ENCODE measurements around the gene CST9L. TPM values are rescaled to one million over a fixed set of nuclear protein-coding genes. Genes with fewer than 3 reads are reported as not detected.

The CST9L gene
- total RNA-seq, 2 experiments from 2014 or later: not detected

DNA sequence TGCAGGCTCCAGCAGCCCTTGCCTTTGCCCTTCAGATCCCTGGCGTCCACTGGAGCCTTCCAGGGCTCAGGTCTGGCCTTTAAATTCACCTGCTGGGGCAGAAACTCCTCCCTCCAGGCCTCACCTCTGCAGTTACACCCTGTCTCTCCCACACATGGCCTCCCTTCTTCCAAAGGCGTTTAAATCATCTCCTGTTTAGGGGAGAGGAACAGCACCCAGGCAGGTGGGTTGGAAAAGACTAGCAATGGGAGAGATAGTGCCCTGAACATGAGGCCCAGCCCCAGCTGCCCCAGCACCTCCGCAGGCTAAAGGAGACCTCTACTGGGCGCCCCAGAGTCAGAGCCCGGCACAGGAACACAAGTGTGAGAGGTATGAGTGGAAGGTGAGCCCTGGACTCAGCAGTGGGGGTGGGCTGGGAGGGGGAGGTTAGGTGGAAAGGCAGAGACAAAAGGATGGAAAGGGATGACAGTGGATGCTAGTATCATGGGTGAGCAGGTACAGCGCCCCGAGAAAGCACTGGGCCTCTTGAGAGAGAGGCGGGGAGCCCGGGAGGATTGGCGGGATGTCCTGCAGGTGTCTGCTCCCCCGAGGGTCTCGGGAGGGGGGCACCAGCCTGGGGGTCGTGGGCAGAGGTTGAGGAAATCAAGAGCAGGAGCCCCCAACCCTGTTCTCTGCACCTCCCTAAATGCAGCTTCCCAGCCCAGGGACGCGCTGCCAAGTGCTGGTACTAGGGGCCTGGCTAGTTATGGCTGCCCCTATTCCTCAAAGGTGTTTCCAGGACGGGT, 37.8 kb upstream of the CST9L start, which contains the start of gene CST9:
Gene CST9 (minus strand): TSS at position 51 of the 785 bp plus-strand sequence. CDS start 53 bp downstream, outside the sequence.
- Histone ChIP-seq H3K9me3 (ENCODE audit: low read length) (no peaks in the 10 kb centered on the region), H3K27ac (ENCODE audit: low read depth, low read length, poor library complexity, severe bottlenecking) (no peak within 1 kb of the TSS), H2AFZ (ENCODE audit: low read length) (no peak within 1 kb of the TSS), H4K20me1 (ENCODE audit: insufficient read depth, low read length) (no peaks in the 10 kb centered on the region), H3K36me3 (ENCODE audit: insufficient read depth, low read length) (no peaks in the 10 kb centered on the region), H3K4me2 (ENCODE audit: low read length) (no peak within 1 kb of the TSS), H3K4me1 (ENCODE audit: insufficient read depth, low read length, poor library complexity, severe bottlenecking) (no peaks in the 10 kb centered on the region), H3K4me3 (ENCODE audit: low read depth, low read length, poor library complexity, severe bottlenecking) (no peak within 1 kb of the TSS), H3K79me2 (ENCODE audit: insufficient read depth, low read depth, low read length) (no peaks in the 10 kb centered on the region), H3K9me2 (ENCODE audit: insufficient read depth, low read length) (no peaks in the 10 kb centered on the region)
- TF ChIP-seq, protein P1, sequence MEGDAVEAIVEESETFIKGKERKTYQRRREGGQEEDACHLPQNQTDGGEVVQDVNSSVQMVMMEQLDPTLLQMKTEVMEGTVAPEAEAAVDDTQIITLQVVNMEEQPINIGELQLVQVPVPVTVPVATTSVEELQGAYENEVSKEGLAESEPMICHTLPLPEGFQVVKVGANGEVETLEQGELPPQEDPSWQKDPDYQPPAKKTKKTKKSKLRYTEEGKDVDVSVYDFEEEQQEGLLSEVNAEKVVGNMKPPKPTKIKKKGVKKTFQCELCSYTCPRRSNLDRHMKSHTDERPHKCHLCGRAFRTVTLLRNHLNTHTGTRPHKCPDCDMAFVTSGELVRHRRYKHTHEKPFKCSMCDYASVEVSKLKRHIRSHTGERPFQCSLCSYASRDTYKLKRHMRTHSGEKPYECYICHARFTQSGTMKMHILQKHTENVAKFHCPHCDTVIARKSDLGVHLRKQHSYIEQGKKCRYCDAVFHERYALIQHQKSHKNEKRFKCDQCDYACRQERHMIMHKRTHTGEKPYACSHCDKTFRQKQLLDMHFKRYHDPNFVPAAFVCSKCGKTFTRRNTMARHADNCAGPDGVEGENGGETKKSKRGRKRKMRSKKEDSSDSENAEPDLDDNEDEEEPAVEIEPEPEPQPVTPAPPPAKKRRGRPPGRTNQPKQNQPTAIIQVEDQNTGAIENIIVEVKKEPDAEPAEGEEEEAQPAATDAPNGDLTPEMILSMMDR (conservative IDR thresholded peaks at IDR 0.05; ENCODE audit: low read length): no peak
- no peak for TF ChIP-seq EZH2phosphoT487 (IDR thresholded peaks at IDR 0.05; ENCODE audit: borderline replicate concordance, low read depth, low read length)
- POLR2A ChIA-PET: no interaction called here
- no TSS peak for BruUV-seq (replicated peaks)
- CTCF ChIA-PET (ENCODE audit: unreplicated experiment): interaction anchor here (0.5 kb wide), 1 partner anchor 505 kb away, joined by 6 read pairs; no protein-coding TSS in a partner anchor
- no peak for DNase-seq (ENCODE audit: low spot score)
- intact Hi-C loops (cut with micrococcal nuclease; ENCODE audit: unreplicated experiment): loop anchor here (1.0 to 10.0 kb wide), 2 partner anchors 164 to 911 kb away; no protein-coding TSS in a partner anchor

DNA sequence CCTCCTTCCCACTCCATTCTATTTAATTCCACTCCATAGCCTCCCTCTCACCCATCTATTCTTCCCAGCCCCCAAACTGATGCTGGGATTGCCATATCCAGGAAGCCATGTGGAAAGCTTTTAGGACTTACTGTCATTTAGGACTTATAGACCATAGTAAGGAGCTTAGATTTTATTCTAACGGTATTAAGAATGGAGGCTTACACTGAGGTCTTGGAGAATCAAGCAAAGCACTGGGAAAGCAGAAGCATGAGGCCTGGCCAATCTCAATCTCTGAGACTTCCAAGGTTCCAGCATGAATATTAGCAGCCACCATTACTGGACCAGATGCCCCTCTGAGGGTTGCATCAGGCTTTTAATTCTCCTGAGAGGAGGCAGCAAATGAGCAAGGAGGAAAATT, 36.0 kb upstream of the CST9L start:
- ChIA-PET CTCF (ENCODE audit: unreplicated experiment) (no interaction called here), POLR2A (no interaction called here)
- Histone ChIP-seq H2AFZ (ENCODE audit: low read length) (no peak overlapping the region), H4K20me1 (ENCODE audit: insufficient read depth, low read length) (no peaks in the 10 kb centered on the region), H3K4me1 (ENCODE audit: insufficient read depth, low read length, poor library complexity, severe bottlenecking) (no peaks in the 10 kb centered on the region), H3K36me3 (ENCODE audit: insufficient read depth, low read length) (no peaks in the 10 kb centered on the region), H3K4me2 (ENCODE audit: low read length) (no peak overlapping the region), H3K79me2 (ENCODE audit: insufficient read depth, low read depth, low read length) (no peaks in the 10 kb centered on the region), H3K9me3 (ENCODE audit: low read length) (no peaks in the 10 kb centered on the region), H3K27ac (ENCODE audit: low read depth, low read length, poor library complexity, severe bottlenecking) (no peak overlapping the region), H3K9me2 (ENCODE audit: insufficient read depth, low read length) (no peaks in the 10 kb centered on the region), H3K4me3 (ENCODE audit: low read depth, low read length, poor library complexity, severe bottlenecking) (no peak overlapping the region)
- DNase-seq (ENCODE audit: low spot score): no peak
- intact Hi-C loops (cut with micrococcal nuclease; ENCODE audit: unreplicated experiment): loop anchor here (10.0 kb wide), 1 partner anchor 910 kb away; no protein-coding TSS in a partner anchor
- BruUV-seq (replicated peaks): no TSS peak
- TF ChIP-seq EZH2phosphoT487 (IDR thresholded peaks at IDR 0.05; ENCODE audit: borderline replicate concordance, low read depth, low read length): no peak
- TF ChIP-seq, protein P1 (conservative IDR thresholded peaks at IDR 0.05; ENCODE audit: low read length): no peak

DNA sequence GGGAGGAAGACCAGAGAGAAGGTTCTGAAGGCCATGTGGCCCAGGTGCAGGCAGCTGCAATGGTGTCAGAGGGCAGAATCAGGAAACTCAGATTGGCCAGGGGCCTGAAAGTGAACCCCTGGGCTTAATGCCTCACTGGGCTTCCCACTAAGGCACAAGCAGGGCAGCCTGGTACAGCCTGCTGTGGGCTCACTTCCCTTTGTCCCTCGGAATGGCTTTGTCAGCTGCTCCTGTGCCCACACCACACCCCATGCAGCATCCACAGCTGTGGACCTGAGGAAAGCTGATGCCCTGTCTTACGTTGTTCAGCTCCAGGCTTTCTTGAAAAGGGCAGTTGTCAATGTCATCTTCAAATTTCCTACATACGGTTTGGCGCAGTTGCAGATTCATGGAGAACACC, 35.0 kb upstream of the CST9L start:
- BruUV-seq (replicated peaks): no TSS peak
- intact Hi-C loops (cut with micrococcal nuclease; ENCODE audit: unreplicated experiment): loop anchor here (10.0 kb wide), 1 partner anchor 909 kb away; no protein-coding TSS in a partner anchor
- Histone ChIP-seq H3K36me3 (ENCODE audit: insufficient read depth, low read length) (no peaks in the 10 kb centered on the region), H3K9me2 (ENCODE audit: insufficient read depth, low read length) (no peaks in the 10 kb centered on the region), H3K79me2 (ENCODE audit: insufficient read depth, low read depth, low read length) (no peaks in the 10 kb centered on the region), H2AFZ (ENCODE audit: low read length) (no peak overlapping the region), H3K4me3 (ENCODE audit: low read depth, low read length, poor library complexity, severe bottlenecking) (no peak overlapping the region), H3K4me1 (ENCODE audit: insufficient read depth, low read length, poor library complexity, severe bottlenecking) (no peaks in the 10 kb centered on the region), H3K27ac (ENCODE audit: low read depth, low read length, poor library complexity, severe bottlenecking) (no peak overlapping the region), H3K4me2 (ENCODE audit: low read length) (no peak overlapping the region), H4K20me1 (ENCODE audit: insufficient read depth, low read length) (no peaks in the 10 kb centered on the region), H3K9me3 (ENCODE audit: low read length) (no peaks in the 10 kb centered on the region)
- ChIA-PET POLR2A (interaction anchor here (0.8 kb wide), 1 partner anchor 160 kb away, joined by 3 read pairs; no protein-coding TSS in a partner anchor), CTCF (ENCODE audit: unreplicated experiment) (no interaction called here)
- TF ChIP-seq, protein P1 (conservative IDR thresholded peaks at IDR 0.05; ENCODE audit: low read length): no peak
- TF ChIP-seq EZH2phosphoT487 (IDR thresholded peaks at IDR 0.05; ENCODE audit: borderline replicate concordance, low read depth, low read length): no peak
- no peak for DNase-seq (ENCODE audit: low spot score)

Measured in OCI-LY7 (cell line).